ENCODE results near the gene PMS1. TPM values are rescaled to one million over a fixed set of nuclear protein-coding genes. Genes with fewer than 3 reads are reported as not detected.

Gene PMS1
- total and polyA plus RNA-seq, 2 donors from 2014 or later, result 6.9 to 23.5 TPM

DNA sequence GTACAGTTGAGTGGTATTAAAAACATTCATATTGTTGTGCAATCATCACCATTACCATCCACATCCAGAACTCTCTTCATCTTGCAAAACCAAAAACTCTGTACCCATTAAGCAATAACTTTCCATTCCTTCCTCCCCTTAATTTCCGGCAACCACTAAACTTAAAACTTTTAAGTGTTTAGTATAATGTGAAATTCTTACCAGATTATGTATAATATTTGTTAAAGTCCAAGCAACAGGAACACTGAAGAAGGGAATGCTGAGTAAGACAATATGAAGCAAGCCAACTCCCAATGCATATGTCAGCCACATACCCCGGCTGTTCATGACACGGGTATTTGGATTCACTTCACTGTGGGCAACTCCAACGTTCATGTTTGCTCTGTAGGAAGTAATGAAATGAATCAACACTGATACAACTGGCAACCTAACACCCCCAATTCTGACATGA, 2.0 kb upstream of the PMS1 start:
- Histone ChIP-seq H3K9me3 (ENCODE audit: control insufficient read depth in 2 of 3, insufficient read depth in 1 of 3, low read length in 3 of 3) (no peaks in the 10 kb centered on the region), H3K36me3 (ENCODE audit: control insufficient read depth in 2 of 3, insufficient read depth in 3 of 3, low read length in 3 of 3) (peaks cover 2 to 11% (median 5%) of the 10 kb centered on the region in 3 donors), H3K27ac (ENCODE audit: low read depth in 2 of 2, low read length in 2 of 2) (no peak overlapping the region), H3K4me3 (ENCODE audit: low read length in 3 of 3) (peak overlapping the region in 1 of 3 donors; percentile 14), H3K4me1 (ENCODE audit: control insufficient read depth in 2 of 3, insufficient read depth in 2 of 3, low read depth in 1 of 3, low read length in 3 of 3) (peaks cover 2 to 10% (median 3%) of the 10 kb centered on the region in 3 donors), H3K27me3 (ENCODE audit: control insufficient read depth, insufficient read depth, low read length) (no peaks in the 10 kb centered on the region), H3K9ac (ENCODE audit: low read length in 3 of 3) (no peak overlapping the region)
- intact Hi-C loops (cut with DNase I), result no loop called here
- TF ChIP-seq, protein P1, sequence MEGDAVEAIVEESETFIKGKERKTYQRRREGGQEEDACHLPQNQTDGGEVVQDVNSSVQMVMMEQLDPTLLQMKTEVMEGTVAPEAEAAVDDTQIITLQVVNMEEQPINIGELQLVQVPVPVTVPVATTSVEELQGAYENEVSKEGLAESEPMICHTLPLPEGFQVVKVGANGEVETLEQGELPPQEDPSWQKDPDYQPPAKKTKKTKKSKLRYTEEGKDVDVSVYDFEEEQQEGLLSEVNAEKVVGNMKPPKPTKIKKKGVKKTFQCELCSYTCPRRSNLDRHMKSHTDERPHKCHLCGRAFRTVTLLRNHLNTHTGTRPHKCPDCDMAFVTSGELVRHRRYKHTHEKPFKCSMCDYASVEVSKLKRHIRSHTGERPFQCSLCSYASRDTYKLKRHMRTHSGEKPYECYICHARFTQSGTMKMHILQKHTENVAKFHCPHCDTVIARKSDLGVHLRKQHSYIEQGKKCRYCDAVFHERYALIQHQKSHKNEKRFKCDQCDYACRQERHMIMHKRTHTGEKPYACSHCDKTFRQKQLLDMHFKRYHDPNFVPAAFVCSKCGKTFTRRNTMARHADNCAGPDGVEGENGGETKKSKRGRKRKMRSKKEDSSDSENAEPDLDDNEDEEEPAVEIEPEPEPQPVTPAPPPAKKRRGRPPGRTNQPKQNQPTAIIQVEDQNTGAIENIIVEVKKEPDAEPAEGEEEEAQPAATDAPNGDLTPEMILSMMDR (IDR thresholded peaks at IDR 0.05; ENCODE audit: borderline replicate concordance, extremely low read depth, insufficient read depth), result no peak
- no peak for DNase-seq
- no peak for FAIRE-seq

DNA sequence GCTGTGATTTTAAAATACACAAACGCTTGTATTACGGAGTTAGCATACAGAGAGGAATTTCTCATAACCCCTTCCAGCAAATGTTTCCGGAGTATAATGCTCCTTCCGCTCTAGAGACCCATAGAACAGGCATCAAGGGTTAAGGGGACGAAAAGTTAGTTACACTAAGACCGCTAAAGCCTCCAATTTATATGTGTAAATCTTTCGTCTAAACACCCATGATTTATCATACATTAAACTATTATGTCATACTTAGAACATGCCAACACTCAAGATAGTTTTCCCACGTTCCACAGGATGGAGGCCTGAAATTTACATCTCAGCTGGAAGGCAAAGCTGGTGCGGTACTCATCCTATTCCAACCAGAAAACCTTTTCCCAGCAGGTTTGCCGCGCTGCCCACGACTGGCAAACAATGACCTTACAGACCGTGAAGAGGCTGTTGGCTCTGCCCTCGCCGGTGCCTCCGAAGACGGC, 761 bp upstream of the PMS1 start:
- FAIRE-seq (no peak), DNase-seq (peak in 2 of 5 donors; percentile 77 to 78)
- no peaks in the 10 kb centered on the region for H3K9me3 ChIP-seq (ENCODE audit: control insufficient read depth in 2 of 3, insufficient read depth in 1 of 3, low read length in 3 of 3)
- no peaks in the 10 kb centered on the region for H3K27me3 ChIP-seq (ENCODE audit: control insufficient read depth, insufficient read depth, low read length)
- H3K36me3 ChIP-seq (ENCODE audit: control insufficient read depth in 2 of 3, insufficient read depth in 3 of 3, low read length in 3 of 3), result peaks cover 2 to 5% (median 5%) of the 10 kb centered on the region in 3 donors
- TF ChIP-seq, protein P1 (IDR thresholded peaks at IDR 0.05; ENCODE audit: borderline replicate concordance, extremely low read depth, insufficient read depth), result no peak
- H3K4me3 ChIP-seq (ENCODE audit: low read length in 3 of 3), result peak overlapping the region; percentile 93 to 98 (median 97)
- peak overlapping the region; percentile 94 to 96 for H3K27ac ChIP-seq (ENCODE audit: low read depth in 2 of 2, low read length in 2 of 2)
- intact Hi-C loops (cut with DNase I), result no loop called here
- H3K9ac ChIP-seq (ENCODE audit: low read length in 3 of 3), result peak overlapping the region; percentile 83 to 95 (median 95)
- peaks cover 2 to 10% (median 3%) of the 10 kb centered on the region in 3 donors for H3K4me1 ChIP-seq (ENCODE audit: control insufficient read depth in 2 of 3, insufficient read depth in 2 of 3, low read depth in 1 of 3, low read length in 3 of 3)

DNA sequence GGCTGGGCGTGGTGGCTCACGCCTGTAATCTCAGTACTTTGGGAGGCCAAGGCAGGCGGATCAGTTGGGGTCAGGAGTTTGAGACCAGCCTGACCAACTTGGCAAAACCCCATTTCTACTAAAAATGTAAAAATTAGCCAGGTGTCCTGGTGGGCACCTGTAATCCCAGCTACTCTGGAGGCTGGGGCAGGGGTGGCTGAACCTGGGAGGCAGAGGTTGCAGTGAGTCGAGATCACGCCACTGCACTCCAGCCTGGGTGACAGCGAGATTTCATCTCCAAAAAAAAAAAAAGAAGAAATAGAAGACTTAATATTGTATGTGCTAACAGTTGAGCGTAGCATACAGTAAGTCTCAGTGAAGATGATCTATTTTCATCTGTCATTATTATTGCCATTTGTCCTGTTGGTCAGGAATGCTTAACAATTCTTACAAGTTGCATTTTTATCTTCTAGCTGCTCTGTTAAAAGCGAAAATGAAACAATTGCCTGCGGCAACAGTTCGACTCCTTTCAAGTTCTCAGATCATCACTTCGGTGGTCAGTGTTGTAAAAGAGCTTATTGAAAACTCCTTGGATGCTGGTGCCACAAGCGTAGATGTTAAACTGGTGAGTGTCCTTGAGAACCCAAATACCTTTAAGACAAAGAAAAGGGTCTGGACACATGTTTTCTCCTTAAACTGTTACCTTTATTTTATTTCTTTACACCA, 7.2 kb downstream of the PMS1 start:
- H3K4me1 ChIP-seq (ENCODE audit: control insufficient read depth in 2 of 3, insufficient read depth in 2 of 3, low read depth in 1 of 3, low read length in 3 of 3), result no peaks in the 10 kb centered on the region
- no peaks in the 10 kb centered on the region for H3K9me3 ChIP-seq (ENCODE audit: control insufficient read depth in 2 of 3, insufficient read depth in 1 of 3, low read length in 3 of 3)
- H3K9ac ChIP-seq (ENCODE audit: low read length in 3 of 3), result no peak overlapping the region
- no peaks in the 10 kb centered on the region for H3K27me3 ChIP-seq (ENCODE audit: control insufficient read depth, insufficient read depth, low read length)
- intact Hi-C loops (cut with DNase I), result no loop called here
- DNase-seq, result no peak
- no peak overlapping the region for H3K4me3 ChIP-seq (ENCODE audit: low read length in 3 of 3)
- no peak overlapping the region for H3K27ac ChIP-seq (ENCODE audit: low read depth in 2 of 2, low read length in 2 of 2)
- H3K36me3 ChIP-seq (ENCODE audit: control insufficient read depth in 2 of 3, insufficient read depth in 3 of 3, low read length in 3 of 3), result peaks cover 0 to 3% (median 0%) of the 10 kb centered on the region in 3 donors
- no peak for FAIRE-seq
- TF ChIP-seq, protein P1 (IDR thresholded peaks at IDR 0.05; ENCODE audit: borderline replicate concordance, extremely low read depth, insufficient read depth), result no peak
